ENCODE data around the gene TTC28.

The TTC28 gene

GRCh38 chr22:28341001-28341400 lies 338.6 kb downstream of the TTC28 start:
- no peak overlapping the region for H3K9ac ChIP-seq (ENCODE audit: low read length)
- H3K4me3 ChIP-seq (ENCODE audit: low read length) = no peak overlapping the region
- peaks cover 23% of the 10 kb centered on the region for H3K4me1 ChIP-seq (ENCODE audit: control insufficient read depth, insufficient read depth, low read length)
- H3K27me3 ChIP-seq (replicated peaks; ENCODE audit: control insufficient read depth, insufficient read depth, low read length) = no peaks in the 10 kb centered on the region
- DNase-seq (ENCODE audit: low read depth) = peak; percentile 53
- no peaks in the 10 kb centered on the region for H3K36me3 ChIP-seq (ENCODE audit: control insufficient read depth, insufficient read depth, low read length, severe bottlenecking)
- no peaks in the 10 kb centered on the region for H3K9me3 ChIP-seq (ENCODE audit: control insufficient read depth, low read length)

- DNase-seq (ENCODE audit: low read depth) = no peak
Observed at GRCh38 chr22:28333088-28333487, 346.6 kb downstream of the TTC28 start.

GRCh38 chr22:28332410-28332809 lies 347.2 kb downstream of the TTC28 start:
- H3K27me3 ChIP-seq (replicated peaks; ENCODE audit: control insufficient read depth, insufficient read depth, low read length) = no peaks in the 10 kb centered on the region
- peak; percentile 62 for DNase-seq (ENCODE audit: low read depth)
- no peak overlapping the region for H3K9ac ChIP-seq (ENCODE audit: low read length)
- H3K4me1 ChIP-seq (ENCODE audit: control insufficient read depth, insufficient read depth, low read length) = peaks cover 40% of the 10 kb centered on the region
- H3K36me3 ChIP-seq (ENCODE audit: control insufficient read depth, insufficient read depth, low read length, severe bottlenecking) = no peaks in the 10 kb centered on the region
- no peaks in the 10 kb centered on the region for H3K9me3 ChIP-seq (ENCODE audit: control insufficient read depth, low read length)
- no peak overlapping the region for H3K4me3 ChIP-seq (ENCODE audit: low read length)

More at GRCh38 chr22:28333088-28333487, 346.6 kb downstream of the TTC28 start:
- Histone ChIP-seq H3K9ac (ENCODE audit: low read length) (no peak overlapping the region), H3K4me3 (ENCODE audit: low read length) (no peak overlapping the region), H3K27me3 (replicated peaks; ENCODE audit: control insufficient read depth, insufficient read depth, low read length) (no peaks in the 10 kb centered on the region), H3K4me1 (ENCODE audit: control insufficient read depth, insufficient read depth, low read length) (peaks cover 40% of the 10 kb centered on the region), H3K36me3 (ENCODE audit: control insufficient read depth, insufficient read depth, low read length, severe bottlenecking) (no peaks in the 10 kb centered on the region), H3K9me3 (ENCODE audit: control insufficient read depth, low read length) (no peaks in the 10 kb centered on the region)

GRCh38 chr22:28331695-28332094 lies 347.9 kb downstream of the TTC28 start:
- no peaks in the 10 kb centered on the region for H3K36me3 ChIP-seq (ENCODE audit: control insufficient read depth, insufficient read depth, low read length, severe bottlenecking)
- peak overlapping the region; percentile 15 for H3K4me3 ChIP-seq (ENCODE audit: low read length)
- H3K27me3 ChIP-seq (replicated peaks; ENCODE audit: control insufficient read depth, insufficient read depth, low read length) = no peaks in the 10 kb centered on the region
- no peaks in the 10 kb centered on the region for H3K9me3 ChIP-seq (ENCODE audit: control insufficient read depth, low read length)
- H3K9ac ChIP-seq (ENCODE audit: low read length) = no peak overlapping the region
- peaks cover 40% of the 10 kb centered on the region for H3K4me1 ChIP-seq (ENCODE audit: control insufficient read depth, insufficient read depth, low read length)
- no peak for DNase-seq (ENCODE audit: low read depth)

GRCh38 chr22:28329186-28330073 lies 350.2 kb downstream of the TTC28 start:
- H3K4me1 ChIP-seq (ENCODE audit: control insufficient read depth, insufficient read depth, low read length) = peaks cover 40% of the 10 kb centered on the region
- H3K27me3 ChIP-seq (replicated peaks; ENCODE audit: control insufficient read depth, insufficient read depth, low read length) = no peaks in the 10 kb centered on the region
- peak overlapping the region; percentile 38 for H3K4me3 ChIP-seq (ENCODE audit: low read length)
- DNase-seq (ENCODE audit: low read depth) = peak; percentile 84
- H3K9ac ChIP-seq (ENCODE audit: low read length) = peak overlapping the region; percentile 31
- no peaks in the 10 kb centered on the region for H3K36me3 ChIP-seq (ENCODE audit: control insufficient read depth, insufficient read depth, low read length, severe bottlenecking)
- no peaks in the 10 kb centered on the region for H3K9me3 ChIP-seq (ENCODE audit: control insufficient read depth, low read length)

- DNase-seq (ENCODE audit: low read depth) = no peak
- H3K9me3 ChIP-seq (ENCODE audit: control insufficient read depth, low read length) = no peaks in the 10 kb centered on the region
- H3K4me1 ChIP-seq (ENCODE audit: control insufficient read depth, insufficient read depth, low read length) = peaks cover 40% of the 10 kb centered on the region
- no peak overlapping the region for H3K9ac ChIP-seq (ENCODE audit: low read length)
- no peak overlapping the region for H3K4me3 ChIP-seq (ENCODE audit: low read length)
- no peaks in the 10 kb centered on the region for H3K36me3 ChIP-seq (ENCODE audit: control insufficient read depth, insufficient read depth, low read length, severe bottlenecking)
- no peaks in the 10 kb centered on the region for H3K27me3 ChIP-seq (replicated peaks; ENCODE audit: control insufficient read depth, insufficient read depth, low read length)
Observed at GRCh38 chr22:28328756-28329155, 350.9 kb downstream of the TTC28 start.

GRCh38 chr22:28316014-28316413 lies 363.6 kb downstream of the TTC28 start:
- no peaks in the 10 kb centered on the region for H3K36me3 ChIP-seq (ENCODE audit: control insufficient read depth, insufficient read depth, low read length, severe bottlenecking)
- no peak for DNase-seq (ENCODE audit: low read depth)
- H3K27me3 ChIP-seq (replicated peaks; ENCODE audit: control insufficient read depth, insufficient read depth, low read length) = no peaks in the 10 kb centered on the region
- peaks cover 1% of the 10 kb centered on the region for H3K4me1 ChIP-seq (ENCODE audit: control insufficient read depth, insufficient read depth, low read length)
- no peak overlapping the region for H3K9ac ChIP-seq (ENCODE audit: low read length)
- no peaks in the 10 kb centered on the region for H3K9me3 ChIP-seq (ENCODE audit: control insufficient read depth, low read length)
- H3K4me3 ChIP-seq (ENCODE audit: low read length) = no peak overlapping the region

GRCh38 chr22:28314959-28315358 lies 364.7 kb downstream of the TTC28 start:
- H3K4me3 ChIP-seq (ENCODE audit: low read length) = no peak overlapping the region
- no peaks in the 10 kb centered on the region for H3K36me3 ChIP-seq (ENCODE audit: control insufficient read depth, insufficient read depth, low read length, severe bottlenecking)
- H3K4me1 ChIP-seq (ENCODE audit: control insufficient read depth, insufficient read depth, low read length) = no peaks in the 10 kb centered on the region
- no peak overlapping the region for H3K9ac ChIP-seq (ENCODE audit: low read length)
- DNase-seq (ENCODE audit: low read depth) = no peak
- no peaks in the 10 kb centered on the region for H3K9me3 ChIP-seq (ENCODE audit: control insufficient read depth, low read length)
- H3K27me3 ChIP-seq (replicated peaks; ENCODE audit: control insufficient read depth, insufficient read depth, low read length) = no peaks in the 10 kb centered on the region

GRCh38 chr22:28310299-28310698 lies 369.3 kb downstream of the TTC28 start:
- Histone ChIP-seq H3K9ac (ENCODE audit: low read length) (no peak overlapping the region), H3K9me3 (ENCODE audit: control insufficient read depth, low read length) (no peaks in the 10 kb centered on the region), H3K27me3 (replicated peaks; ENCODE audit: control insufficient read depth, insufficient read depth, low read length) (no peaks in the 10 kb centered on the region), H3K36me3 (ENCODE audit: control insufficient read depth, insufficient read depth, low read length, severe bottlenecking) (no peaks in the 10 kb centered on the region), H3K4me1 (ENCODE audit: control insufficient read depth, insufficient read depth, low read length) (no peaks in the 10 kb centered on the region), H3K4me3 (ENCODE audit: low read length) (no peak overlapping the region)
- no peak for DNase-seq (ENCODE audit: low read depth)

GRCh38 chr22:28299753-28300152 lies 379.9 kb downstream of the TTC28 start:
- H3K4me3 ChIP-seq (ENCODE audit: low read length) = no peak overlapping the region
- H3K9me3 ChIP-seq (ENCODE audit: control insufficient read depth, low read length) = no peaks in the 10 kb centered on the region
- no peak overlapping the region for H3K9ac ChIP-seq (ENCODE audit: low read length)

GRCh38 chr22:28299309-28299708 lies 380.3 kb downstream of the TTC28 start:
- DNase-seq (ENCODE audit: low read depth) = no peak
- Histone ChIP-seq H3K9me3 (ENCODE audit: control insufficient read depth, low read length) (no peaks in the 10 kb centered on the region), H3K9ac (ENCODE audit: low read length) (no peak overlapping the region), H3K36me3 (ENCODE audit: control insufficient read depth, insufficient read depth, low read length, severe bottlenecking) (peaks cover 7% of the 10 kb centered on the region), H3K4me1 (ENCODE audit: control insufficient read depth, insufficient read depth, low read length) (peaks cover 3% of the 10 kb centered on the region), H3K27me3 (replicated peaks; ENCODE audit: control insufficient read depth, insufficient read depth, low read length) (no peaks in the 10 kb centered on the region), H3K4me3 (ENCODE audit: low read length) (no peak overlapping the region)

More at GRCh38 chr22:28299753-28300152, 379.9 kb downstream of the TTC28 start:
- Histone ChIP-seq H3K36me3 (ENCODE audit: control insufficient read depth, insufficient read depth, low read length, severe bottlenecking) (peaks cover 7% of the 10 kb centered on the region), H3K4me1 (ENCODE audit: control insufficient read depth, insufficient read depth, low read length) (peaks cover 3% of the 10 kb centered on the region), H3K27me3 (replicated peaks; ENCODE audit: control insufficient read depth, insufficient read depth, low read length) (no peaks in the 10 kb centered on the region)
- DNase-seq (ENCODE audit: low read depth) = no peak
